Measurements from ENCODE around the gene GALNT5.
"Not testable (repeated sequence)": the region's sequence is repeated elsewhere in the genome, so short reads cannot be mapped to it uniquely, and the experiment has no call there.

The GALNT5 gene

DNA sequence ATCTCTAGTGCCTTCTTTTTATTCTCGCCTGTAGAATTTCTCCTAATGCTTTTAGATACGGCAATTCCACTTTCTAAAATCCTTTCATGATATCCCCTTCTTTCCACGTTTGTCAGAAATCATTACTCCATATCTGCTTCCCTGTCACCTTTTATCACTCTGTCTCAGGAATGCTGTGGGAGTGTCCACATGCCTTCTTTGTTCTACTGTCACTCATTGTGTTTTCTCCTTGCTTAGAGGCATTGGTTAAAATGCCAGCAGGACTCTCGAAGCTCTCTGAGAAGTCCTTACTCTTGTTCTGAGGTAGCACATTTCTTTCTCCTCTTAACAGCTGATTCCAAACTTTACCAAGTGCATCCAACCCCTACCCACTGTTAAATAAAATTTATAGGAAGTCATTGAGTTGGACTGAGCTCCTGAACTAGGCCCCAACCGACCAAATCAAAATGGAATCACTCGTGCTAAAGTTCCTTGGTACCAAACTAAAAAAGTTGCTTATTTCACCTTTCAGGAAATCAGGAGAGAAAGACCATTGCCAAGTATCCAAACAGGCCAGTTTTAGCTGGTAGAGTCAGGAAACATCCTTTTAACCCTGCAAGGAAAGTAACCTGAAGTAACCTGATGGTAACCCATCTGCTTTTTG, 10.6 kb upstream of the GALNT5 start:
- DNase-seq (ENCODE audit: low read depth): no peak

DNA sequence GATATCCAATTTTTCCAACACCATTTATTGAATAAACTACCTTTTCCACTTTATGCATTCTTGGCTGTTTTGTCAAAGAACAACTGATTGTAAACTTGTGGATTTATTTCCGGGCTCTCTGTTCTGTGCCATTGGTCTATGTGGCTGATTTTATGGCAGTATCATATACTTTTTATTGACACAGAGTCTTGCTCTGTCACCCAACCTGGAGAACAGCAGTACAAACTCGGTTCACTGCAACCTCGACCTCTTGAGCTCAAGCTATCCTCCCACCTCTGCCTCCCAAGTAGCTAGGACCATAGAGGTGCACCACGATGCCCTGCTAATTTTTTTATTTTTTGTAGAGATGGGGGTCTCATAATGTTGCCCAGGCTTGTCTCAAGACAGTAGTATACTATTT, 6.7 kb upstream of the GALNT5 start:
- no peak for DNase-seq (ENCODE audit: low read depth)

DNA sequence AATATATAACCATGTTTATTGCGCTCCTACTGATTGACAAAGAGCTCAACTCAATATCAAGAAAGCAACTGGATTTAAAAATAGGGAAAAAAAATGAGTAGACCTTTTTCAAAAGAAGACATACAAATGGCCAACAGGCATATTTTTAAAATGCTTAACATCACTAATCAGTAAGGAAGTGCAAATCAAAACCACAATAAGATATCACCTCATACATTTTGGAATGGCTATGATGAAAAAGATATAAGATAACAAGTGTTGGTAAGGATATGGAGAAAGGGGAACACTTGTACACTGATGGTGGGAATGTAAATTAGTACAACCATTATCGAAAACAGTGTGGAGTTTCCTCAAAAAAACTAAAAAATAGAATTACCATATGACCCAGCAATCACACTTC, 5.6 kb upstream of the GALNT5 start:
- no peak for DNase-seq (ENCODE audit: low read depth)

- DNase-seq (ENCODE audit: low read depth): no peak
Observed at GRCh38 chr2:157252529-157252928, 5.0 kb upstream of the GALNT5 start.

DNA sequence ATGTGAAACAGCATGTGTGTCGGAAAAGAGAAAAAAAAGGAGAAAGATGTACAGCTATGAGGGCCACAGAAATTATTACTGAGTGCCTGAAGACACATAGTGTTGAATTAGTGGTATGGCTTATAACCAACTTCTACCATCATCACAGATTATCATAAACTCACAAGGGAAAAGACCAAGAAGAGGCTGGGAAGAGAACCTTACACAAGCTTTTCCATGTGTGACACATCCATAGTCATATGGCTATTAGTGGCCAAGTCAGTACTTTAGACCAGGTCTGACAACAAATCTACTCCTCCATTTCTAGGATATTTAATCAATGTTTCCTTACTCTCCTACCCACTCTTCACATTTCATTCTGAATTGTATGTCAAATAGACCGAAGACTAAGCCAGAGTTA, 3.5 kb upstream of the GALNT5 start:
- no peak for DNase-seq (ENCODE audit: low read depth)

DNA sequence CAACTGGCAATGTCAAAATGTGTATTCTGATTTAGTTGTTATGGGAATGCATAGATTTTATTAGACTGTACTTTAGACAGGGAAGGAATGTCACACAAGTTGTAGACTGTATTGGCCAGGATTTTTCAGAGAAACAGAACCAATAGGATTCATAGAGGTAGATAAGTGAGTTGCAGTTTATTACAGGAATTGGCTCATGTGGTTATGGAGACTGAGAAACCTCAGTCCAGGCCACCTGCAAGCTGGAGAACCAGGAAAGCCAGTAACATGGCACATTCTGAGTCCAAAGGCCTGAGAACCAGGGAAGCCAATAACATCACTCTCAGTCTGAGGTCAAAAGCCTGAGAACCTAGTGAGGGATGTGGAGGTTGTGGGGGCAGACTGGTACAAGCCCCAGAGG, 1.8 kb upstream of the GALNT5 start:
- DNase-seq (ENCODE audit: low read depth): no peak

GRCh38 chr2:157256626-157257025, 879 bp upstream of the GALNT5 start:
- no peak for DNase-seq (ENCODE audit: low read depth)

DNA sequence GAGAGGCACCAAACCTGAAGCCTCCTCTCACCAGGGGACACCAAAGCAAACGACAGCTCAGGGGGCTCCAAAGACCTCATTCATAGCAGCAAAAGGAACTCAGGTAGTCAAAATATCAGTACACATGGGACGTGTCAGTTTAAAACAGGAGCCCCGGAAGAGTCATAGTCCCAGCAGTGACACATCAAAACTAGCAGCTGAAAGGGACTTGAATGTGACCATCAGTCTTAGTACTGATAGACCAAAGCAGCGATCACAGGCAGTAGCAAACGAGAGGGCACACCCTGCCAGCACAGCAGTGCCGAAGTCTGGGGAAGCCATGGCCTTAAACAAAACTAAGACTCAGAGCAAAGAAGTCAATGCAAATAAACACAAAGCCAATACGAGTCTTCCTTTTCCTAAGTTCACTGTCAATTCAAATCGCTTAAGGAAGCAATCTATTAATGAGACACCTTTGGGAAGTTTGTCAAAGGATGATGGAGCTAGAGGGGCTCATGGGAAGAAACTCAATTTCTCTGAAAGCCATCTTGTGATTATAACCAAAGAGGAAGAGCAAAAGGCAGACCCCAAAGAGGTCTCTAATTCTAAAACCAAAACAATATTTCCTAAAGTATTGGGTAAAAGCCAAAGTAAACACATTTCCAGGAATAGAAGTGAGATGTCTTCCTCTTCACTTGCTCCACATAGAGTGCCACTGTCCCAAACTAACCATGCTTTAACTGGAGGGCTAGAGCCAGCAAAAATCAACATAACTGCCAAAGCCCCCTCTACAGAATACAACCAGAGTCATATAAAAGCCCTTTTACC, 1.2 kb downstream of the GALNT5 start:
- DNase-seq (ENCODE audit: low read depth): no peak

DNA sequence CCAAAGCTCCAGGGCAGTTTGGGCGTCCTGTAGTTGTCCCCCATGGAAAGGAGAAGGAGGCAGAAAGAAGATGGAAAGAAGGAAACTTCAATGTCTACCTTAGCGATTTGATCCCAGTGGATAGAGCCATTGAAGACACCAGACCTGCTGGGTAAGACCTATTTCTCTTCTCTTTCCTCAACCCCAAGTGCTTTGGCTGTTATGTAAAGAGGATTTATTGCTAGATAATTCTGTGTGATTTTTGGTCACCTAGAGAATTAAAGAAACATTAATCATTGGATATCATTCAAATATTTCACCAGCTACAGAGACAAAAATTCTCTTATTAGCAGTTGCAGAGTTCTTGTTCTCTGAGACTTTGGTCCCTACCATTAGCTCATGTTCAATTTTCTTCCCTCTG, 1.9 kb downstream of the GALNT5 start:
- DNase-seq (ENCODE audit: low read depth): no peak

DNA sequence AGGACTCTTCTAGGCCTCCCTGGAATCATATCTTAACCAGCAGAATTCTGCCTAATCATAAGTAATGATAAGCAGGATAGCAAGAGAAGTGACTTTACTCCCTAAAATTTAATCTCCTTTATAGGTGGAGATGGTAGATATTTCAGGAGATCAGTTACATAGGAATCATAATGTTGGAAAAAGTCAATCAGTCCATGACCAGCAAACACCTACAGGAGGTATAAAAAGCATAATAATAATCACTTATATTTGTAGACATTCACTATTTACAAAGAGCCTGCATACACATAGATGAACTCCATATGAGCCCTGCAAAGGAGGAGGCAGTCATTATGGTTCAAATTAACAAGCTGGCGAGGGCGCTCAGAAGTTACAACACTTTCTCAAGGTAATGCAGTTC, 2.5 kb downstream of the GALNT5 start:
- no peak for DNase-seq (ENCODE audit: low read depth)

- DNase-seq (ENCODE audit: low read depth): no peak
Observed at GRCh38 chr2:157260533-157261198, 3.2 kb downstream of the GALNT5 start.

- no peak for DNase-seq (ENCODE audit: low read depth)
Observed at GRCh38 chr2:157261199-157261782, 3.8 kb downstream of the GALNT5 start.

DNA sequence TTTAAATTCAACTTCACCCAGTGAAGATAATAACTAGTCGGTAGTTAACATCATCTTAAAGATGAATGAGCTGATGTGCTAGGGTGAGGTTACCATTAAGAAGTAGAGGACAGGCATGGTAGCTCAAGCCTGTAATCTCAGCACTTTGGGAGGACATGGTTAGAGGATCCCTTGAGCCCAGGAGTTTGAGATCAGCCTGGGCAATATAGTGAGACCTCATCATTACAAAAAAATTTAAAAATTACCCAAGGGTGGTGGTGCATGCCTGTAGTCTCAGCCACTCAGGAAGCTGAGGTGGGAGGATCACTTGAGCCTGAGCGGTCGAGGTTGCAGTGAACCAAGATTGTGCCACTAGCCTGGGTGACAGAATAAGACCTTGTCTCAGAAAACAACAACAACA, 4.7 kb downstream of the GALNT5 start:
- no peak for DNase-seq (ENCODE audit: low read depth)

DNA sequence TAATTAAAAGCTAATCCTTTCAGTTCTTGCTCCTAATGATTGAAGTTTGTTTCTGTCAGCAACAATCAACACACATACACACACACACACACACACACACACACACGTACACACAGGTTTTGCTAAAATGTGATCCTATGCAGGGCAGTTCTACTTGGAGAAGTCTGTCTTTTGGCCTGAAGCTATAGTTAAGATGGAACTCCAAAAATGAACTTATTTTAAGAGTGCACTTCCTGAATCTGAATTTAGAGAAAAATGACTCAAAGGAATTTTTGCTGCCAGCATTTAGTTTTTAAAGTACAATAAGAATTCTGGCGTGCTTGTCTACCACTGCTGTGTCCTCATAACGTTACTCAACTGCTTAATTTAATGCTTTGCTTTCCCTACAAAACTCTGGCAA, 6.6 kb downstream of the GALNT5 start:
- no peak for DNase-seq (ENCODE audit: low read depth)

GRCh38 chr2:157265825-157266224, 8.3 kb downstream of the GALNT5 start:
- DNase-seq (ENCODE audit: low read depth): no peak

DNA sequence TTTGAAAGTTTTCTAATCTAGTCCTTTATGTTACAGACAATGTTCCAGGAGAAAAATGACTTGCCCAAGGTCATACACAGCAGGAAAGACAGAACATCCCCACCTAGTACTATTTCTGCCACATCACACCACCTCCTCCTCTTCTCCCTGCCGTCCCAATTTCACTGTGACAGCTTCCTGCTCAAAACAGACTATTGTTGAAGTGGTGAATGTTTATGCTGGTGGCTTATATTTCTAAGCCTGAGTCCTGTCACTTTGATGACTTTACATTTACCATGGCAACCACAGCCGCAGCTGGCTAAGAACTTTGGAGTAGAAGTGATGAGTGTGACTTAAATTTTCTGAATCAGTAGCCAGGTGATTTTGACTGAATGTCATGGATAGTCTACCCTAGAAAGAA, 10.0 kb downstream of the GALNT5 start:
- no peak for DNase-seq (ENCODE audit: low read depth)

GRCh38 chr2:157269060-157269459, 11.6 kb downstream of the GALNT5 start:
- no peak for DNase-seq (ENCODE audit: low read depth)

- DNase-seq (ENCODE audit: low read depth): no peak
Observed at GRCh38 chr2:157269922-157270321, 12.4 kb downstream of the GALNT5 start.

- no peak for DNase-seq (ENCODE audit: low read depth)
Observed at GRCh38 chr2:157271590-157272203, 14.2 kb downstream of the GALNT5 start.

DNA sequence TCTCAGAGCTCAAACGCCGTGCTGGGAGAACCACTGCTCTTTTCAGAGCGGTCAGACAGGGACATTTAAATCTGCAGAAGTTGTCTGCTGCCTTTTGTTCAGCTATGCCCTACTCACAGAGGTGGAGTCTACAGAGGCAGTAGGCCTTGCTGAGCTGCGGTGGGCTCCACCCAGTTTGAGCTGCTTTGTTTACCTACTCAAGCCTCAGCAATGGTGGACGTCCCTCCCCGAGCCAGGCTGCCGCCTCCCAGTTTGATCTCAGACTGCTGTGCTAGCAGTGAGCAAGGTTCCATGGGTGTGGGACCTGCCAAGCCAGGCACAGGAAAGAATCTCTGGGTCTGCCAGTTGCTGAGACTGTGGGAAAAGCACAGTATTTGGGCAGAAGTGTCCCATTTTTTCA, 21.8 kb downstream of the GALNT5 start:
- not testable (repeated sequence) for DNase-seq (ENCODE audit: low read depth)

DNA sequence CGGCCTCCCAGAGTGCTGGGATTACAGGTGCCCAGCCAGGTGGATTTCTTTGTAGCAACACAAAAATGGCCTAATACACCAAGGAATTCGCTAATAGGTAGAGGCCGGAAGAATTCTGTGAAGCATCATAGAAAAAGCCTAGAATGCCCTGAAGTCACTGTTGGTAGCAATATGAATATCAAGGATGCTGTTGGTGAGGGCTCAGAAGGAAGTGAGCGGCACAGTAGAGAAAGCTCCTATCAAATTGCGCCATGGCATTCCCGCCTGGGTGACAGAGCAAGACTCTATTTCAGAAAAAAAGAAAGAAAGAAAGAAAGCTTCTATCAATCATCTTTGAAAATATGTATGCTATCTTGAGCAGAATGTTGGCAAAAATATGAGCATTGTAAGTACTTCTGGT, 23.8 kb downstream of the GALNT5 start:
- DNase-seq (ENCODE audit: low read depth): no peak

DNA sequence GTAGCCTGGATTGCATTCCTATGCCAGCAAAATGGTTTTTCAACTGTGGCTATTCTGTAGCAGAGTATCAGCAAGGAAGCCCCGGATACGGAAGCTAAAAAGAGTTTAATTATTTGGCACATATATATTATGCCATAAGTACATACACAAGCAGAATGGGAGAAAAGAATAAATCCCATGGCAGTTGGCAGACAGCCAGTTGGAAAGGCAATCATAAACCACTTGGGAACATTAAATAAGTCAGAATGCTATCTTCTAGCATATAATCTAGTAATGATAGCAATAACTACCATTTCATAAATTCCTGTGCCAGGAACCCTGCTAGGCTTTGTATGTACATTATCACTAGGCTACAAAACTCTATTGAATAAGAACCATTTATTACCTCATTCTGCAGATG, 26.0 kb downstream of the GALNT5 start:
- no peak for DNase-seq (ENCODE audit: low read depth)

DNA sequence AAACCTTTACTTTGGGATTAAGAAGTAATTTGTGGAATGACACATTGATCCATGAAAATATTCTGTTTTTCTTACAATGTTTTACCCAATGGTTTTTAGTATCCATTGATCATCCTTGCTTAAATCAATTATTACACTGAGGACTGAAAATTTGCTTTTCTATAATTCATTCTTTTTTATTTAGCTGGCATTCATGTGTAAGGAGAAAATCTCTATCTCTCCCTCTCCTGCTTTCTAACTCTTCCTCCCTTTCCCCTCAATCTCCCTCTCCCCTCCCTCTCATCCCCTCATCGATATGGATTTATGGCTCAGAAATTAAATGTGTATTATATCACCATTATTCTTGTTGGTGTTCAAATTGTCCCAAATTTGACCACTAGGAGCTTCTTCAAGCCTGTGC, 29.7 kb downstream of the GALNT5 start:
- DNase-seq (ENCODE audit: low read depth): no peak
